Osteocyte (in vitro differentiated cells): ENCODE measurements around the gene OR13F1. TPM values are rescaled to one million over a fixed set of nuclear protein-coding genes. Genes with fewer than 3 reads are reported as not detected.

Source experiments
- DNase-seq: peaks from one replicate; pipeline ENCODE4 v3.0.0; 2021; ENCODE audit warnings: mixed read lengths; ENCODE audit not compliant: unreplicated experiment; ENCODE audit errors: extremely low spot score
- H3K27ac Mint-ChIP-seq: one replicate; pipeline ENCODE4 v1.8.0; 2021; ENCODE audit warnings: mild to moderate bottlenecking, mixed read lengths; ENCODE audit not compliant: unreplicated experiment
- H3K27me3 Mint-ChIP-seq: one replicate; pipeline ENCODE4 v1.8.0; 2021; ENCODE audit warnings: mixed read lengths; ENCODE audit not compliant: unreplicated experiment
- H3K36me3 Mint-ChIP-seq: one replicate; pipeline ENCODE4 v1.8.0; 2021; ENCODE audit warnings: mixed read lengths; ENCODE audit not compliant: unreplicated experiment
- H3K4me1 Mint-ChIP-seq: one replicate; pipeline ENCODE4 v1.8.0; 2021; ENCODE audit warnings: mixed read lengths; ENCODE audit not compliant: unreplicated experiment
- H3K4me3 Mint-ChIP-seq: one replicate; pipeline ENCODE4 v1.8.0; 2021; ENCODE audit warnings: mild to moderate bottlenecking, moderate library complexity, mixed read lengths; ENCODE audit not compliant: unreplicated experiment
- H3K9me3 Mint-ChIP-seq: one replicate; pipeline ENCODE4 v1.8.0; 2021; ENCODE audit warnings: mixed read lengths; ENCODE audit not compliant: unreplicated experiment
- total RNA-seq: library from RNA; stranded (reverse); gene quantifications from 2 replicates; pipeline ENCODE4 v1.2.1, GENCODE V29; 2021
- TF ChIP-seq, protein P1 (sequence below): fragments of 200-600 bp; sonication (generic); IDR thresholded peaks from 2 replicates; pipeline ENCODE4 v1.5.0; 2021; ENCODE audit warnings: antibody characterized with exemption, mild to moderate bottlenecking, moderate library complexity

OR13F1 gene
- total RNA-seq, 1 donor from 2014 or later, result not detected

DNA sequence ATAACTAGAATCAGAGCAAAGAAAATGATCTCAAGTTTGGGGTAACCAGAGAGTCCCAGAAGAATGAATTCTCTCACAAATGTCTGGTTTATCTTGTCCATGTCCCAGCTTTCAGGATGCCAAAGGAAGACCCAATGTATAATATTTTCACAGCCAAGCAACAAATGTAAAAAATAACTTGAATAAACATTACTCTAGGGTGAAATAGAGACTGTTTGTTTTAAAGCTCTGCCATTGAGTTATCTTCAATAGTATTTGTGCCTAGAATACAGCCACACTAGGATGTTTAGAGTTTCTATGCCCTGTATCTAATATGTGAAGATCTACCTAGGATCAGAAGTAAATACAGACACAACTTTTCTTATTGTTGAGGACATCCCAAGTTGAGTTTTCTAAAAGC, 23.0 kb downstream of the OR13F1 start, which contains the start of gene OR13C4:
Gene OR13C4 (minus strand): TSS at position 101 of the 400 bp plus-strand sequence. CDS start 0 bp downstream, at position 101.
- peaks cover 11% of the 10 kb centered on the region for H3K27me3 Mint-ChIP-seq
- no peak for DNase-seq
- no peaks in the 10 kb centered on the region for H3K4me1 Mint-ChIP-seq
- H3K36me3 Mint-ChIP-seq, result no peaks in the 10 kb centered on the region
- H3K27ac Mint-ChIP-seq, result no peak within 1 kb of the TSS
- no peaks in the 10 kb centered on the region for H3K9me3 Mint-ChIP-seq
- TF ChIP-seq, protein P1, sequence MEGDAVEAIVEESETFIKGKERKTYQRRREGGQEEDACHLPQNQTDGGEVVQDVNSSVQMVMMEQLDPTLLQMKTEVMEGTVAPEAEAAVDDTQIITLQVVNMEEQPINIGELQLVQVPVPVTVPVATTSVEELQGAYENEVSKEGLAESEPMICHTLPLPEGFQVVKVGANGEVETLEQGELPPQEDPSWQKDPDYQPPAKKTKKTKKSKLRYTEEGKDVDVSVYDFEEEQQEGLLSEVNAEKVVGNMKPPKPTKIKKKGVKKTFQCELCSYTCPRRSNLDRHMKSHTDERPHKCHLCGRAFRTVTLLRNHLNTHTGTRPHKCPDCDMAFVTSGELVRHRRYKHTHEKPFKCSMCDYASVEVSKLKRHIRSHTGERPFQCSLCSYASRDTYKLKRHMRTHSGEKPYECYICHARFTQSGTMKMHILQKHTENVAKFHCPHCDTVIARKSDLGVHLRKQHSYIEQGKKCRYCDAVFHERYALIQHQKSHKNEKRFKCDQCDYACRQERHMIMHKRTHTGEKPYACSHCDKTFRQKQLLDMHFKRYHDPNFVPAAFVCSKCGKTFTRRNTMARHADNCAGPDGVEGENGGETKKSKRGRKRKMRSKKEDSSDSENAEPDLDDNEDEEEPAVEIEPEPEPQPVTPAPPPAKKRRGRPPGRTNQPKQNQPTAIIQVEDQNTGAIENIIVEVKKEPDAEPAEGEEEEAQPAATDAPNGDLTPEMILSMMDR, result no peak
- no peak within 1 kb of the TSS for H3K4me3 Mint-ChIP-seq

DNA sequence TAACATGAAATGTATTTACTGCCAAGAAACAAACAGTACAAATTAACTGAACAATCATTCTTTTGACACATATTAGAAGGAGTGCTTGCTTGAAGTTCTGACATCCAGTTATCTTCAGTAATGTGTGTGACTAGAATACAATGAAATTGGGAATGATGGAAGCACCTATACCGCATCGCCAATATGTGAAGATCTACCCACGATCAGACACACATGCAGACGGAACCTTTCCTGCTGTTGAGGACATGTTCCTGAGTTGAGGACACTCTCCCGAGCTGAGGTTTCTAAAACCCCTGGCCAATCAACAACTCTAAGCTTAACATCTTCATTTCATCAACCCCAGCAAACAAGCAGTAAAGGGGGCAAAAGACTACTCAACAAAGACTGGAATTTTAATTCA, 32.7 kb downstream of the OR13F1 start, which contains the start of gene OR13C3:
Gene OR13C3 (minus strand): TSS at position 101 of the 400 bp plus-strand sequence. CDS start 133 bp downstream, outside the sequence.
- no peaks in the 10 kb centered on the region for H3K4me1 Mint-ChIP-seq
- no peaks in the 10 kb centered on the region for H3K36me3 Mint-ChIP-seq
- H3K27me3 Mint-ChIP-seq, result peaks cover 12% of the 10 kb centered on the region
- H3K4me3 Mint-ChIP-seq, result no peak within 1 kb of the TSS
- H3K9me3 Mint-ChIP-seq, result no peaks in the 10 kb centered on the region
- no peak within 1 kb of the TSS for H3K27ac Mint-ChIP-seq
- TF ChIP-seq, protein P1, result no peak
- no peak for DNase-seq

DNA sequence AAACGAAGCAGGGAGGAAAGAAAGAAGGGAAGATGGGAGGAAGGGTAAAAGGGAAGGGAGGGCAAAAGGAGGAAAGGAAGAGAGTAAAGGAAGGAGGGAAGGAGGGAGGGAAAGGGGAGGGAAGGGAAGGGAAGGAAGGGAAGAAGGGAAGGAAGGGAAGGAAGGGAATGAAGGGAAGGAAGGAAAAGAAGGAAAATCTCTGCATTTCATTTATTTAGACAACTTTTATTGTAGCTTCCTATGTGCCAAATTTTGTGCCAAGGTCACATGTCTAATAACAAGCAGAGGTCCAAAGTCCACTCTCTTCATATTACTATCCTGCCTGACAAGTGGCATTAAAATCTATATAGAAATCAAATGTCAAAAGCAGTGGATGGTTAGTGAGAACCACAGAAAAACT, 35.2 kb downstream of the OR13F1 start:
- Mint-ChIP-seq H3K9me3 (no peaks in the 10 kb centered on the region), H3K27me3 (peaks cover 6% of the 10 kb centered on the region), H3K4me1 (no peaks in the 10 kb centered on the region), H3K36me3 (no peaks in the 10 kb centered on the region), H3K27ac (no peak overlapping the region), H3K4me3 (no peak overlapping the region)
- TF ChIP-seq, protein P1, result no peak
- DNase-seq, result no peak

DNA sequence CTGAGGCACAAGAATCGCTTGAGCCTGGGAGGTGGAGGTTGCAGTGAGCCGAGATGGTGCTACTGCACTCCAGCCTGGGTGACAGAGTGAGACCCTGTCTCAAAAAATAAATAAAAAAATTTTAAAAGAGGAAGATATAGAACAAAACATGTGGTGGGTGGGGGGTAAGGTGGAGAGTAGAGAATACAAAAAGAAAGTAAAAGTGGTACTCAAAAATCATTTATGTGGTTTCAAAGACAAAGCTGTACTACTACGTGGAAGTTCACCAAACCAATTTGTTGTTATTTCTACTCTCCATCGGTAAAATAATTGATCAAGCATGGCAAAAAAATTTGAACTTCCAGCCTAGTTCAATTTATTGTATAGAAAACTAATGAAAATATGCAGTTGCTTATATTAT, 40.6 kb downstream of the OR13F1 start:
- peaks cover 11% of the 10 kb centered on the region for H3K27me3 Mint-ChIP-seq

DNA sequence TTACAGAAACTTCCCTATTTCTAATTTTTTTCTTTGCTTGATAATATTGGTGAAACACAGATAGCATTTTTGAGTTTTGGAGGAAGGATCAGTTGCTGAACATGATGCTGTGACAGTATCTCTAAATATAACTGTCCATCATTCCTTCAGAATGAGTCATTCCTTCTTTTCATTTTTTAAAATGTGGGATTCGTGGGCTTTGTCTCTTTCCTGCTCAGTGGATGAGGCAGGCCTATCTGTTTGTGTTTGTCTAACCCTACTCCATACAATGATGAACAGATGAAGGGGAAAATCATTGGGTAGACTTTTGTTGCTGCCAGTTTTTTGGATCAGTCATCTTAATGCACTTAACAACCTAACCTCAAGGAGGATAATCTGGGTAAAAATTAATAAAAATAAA, 49.2 kb downstream of the OR13F1 start:
- Mint-ChIP-seq H3K9me3 (no peaks in the 10 kb centered on the region), H3K27ac (no peak overlapping the region), H3K4me1 (no peaks in the 10 kb centered on the region), H3K4me3 (no peak overlapping the region), H3K27me3 (no peaks in the 10 kb centered on the region), H3K36me3 (no peaks in the 10 kb centered on the region)
- TF ChIP-seq, protein P1, result no peak
- DNase-seq, result no peak

More for the DNA sequence above, 40.6 kb downstream of the OR13F1 start:
- Mint-ChIP-seq H3K4me3 (no peak overlapping the region), H3K27ac (no peak overlapping the region), H3K9me3 (no peaks in the 10 kb centered on the region), H3K36me3 (no peaks in the 10 kb centered on the region), H3K4me1 (no peaks in the 10 kb centered on the region)
- no peak for DNase-seq
- TF ChIP-seq, protein P1, result no peak

Other genes starting within 250 kb of the OR13F1 start
- not detected in 2 replicates for gene OR13C4, start 22.9 kb downstream of the OR13F1 start, total RNA-seq
- gene OR13C3, start 32.6 kb downstream of the OR13F1 start, total RNA-seq, result not detected in 2 replicates
- not detected in 2 replicates for gene OR13C8, start 64.9 kb downstream of the OR13F1 start, total RNA-seq
- not detected in 2 replicates for gene OR13C5, start 95.2 kb downstream of the OR13F1 start, total RNA-seq
- not detected in 2 replicates for gene OR13C2, start 101.4 kb downstream of the OR13F1 start, total RNA-seq
- gene OR13C9, start 113.9 kb downstream of the OR13F1 start, total RNA-seq, result not detected in 2 replicates
- not detected in 2 replicates for gene OR13D1, start 190.3 kb downstream of the OR13F1 start, total RNA-seq
- gene NIPSNAP3A, start 243.4 kb downstream of the OR13F1 start, total RNA-seq, result 23.7 and 27.4 TPM in 2 replicates